Trophoblast cell (in vitro differentiated cells and primary cell): ENCODE data around the gene RBM17.

Experiments used
- DNase-seq, 2 donors: peaks; one replicate each; pipeline ENCODE4 v3.0.0-alpha.2; 2016
- H2AFZ ChIP-seq: 2 replicates; pipeline ENCODE4 v1.6.1; 2013; ENCODE audit warnings: low read length, moderate library complexity, mild to moderate bottlenecking; ENCODE audit not compliant: insufficient read depth, poor library complexity
- H2AK5ac ChIP-seq: 2 replicates; pipeline ENCODE4 v1.6.1; 2013; ENCODE audit warnings: mild to moderate bottlenecking, low read length
- H2BK120ac ChIP-seq: 2 replicates; pipeline ENCODE4 v1.6.1; 2013; ENCODE audit warnings: low read length, mild to moderate bottlenecking, moderate library complexity; ENCODE audit not compliant: insufficient read depth, poor library complexity
- H2BK12ac ChIP-seq: 2 replicates; pipeline ENCODE4 v1.6.1; 2013; ENCODE audit warnings: mild to moderate bottlenecking, low read length, moderate library complexity
- H2BK5ac ChIP-seq: 2 replicates; pipeline ENCODE4 v1.6.1; 2013; ENCODE audit warnings: low read length, low read depth, moderate library complexity, mild to moderate bottlenecking; ENCODE audit not compliant: poor library complexity
- H3K14ac ChIP-seq: 2 replicates; pipeline ENCODE4 v1.6.1; 2013; ENCODE audit warnings: mild to moderate bottlenecking, low read length
- H3K18ac ChIP-seq: 2 replicates; pipeline ENCODE4 v1.6.1; 2013; ENCODE audit warnings: mild to moderate bottlenecking, low read length
- H3K23ac ChIP-seq: 2 replicates; pipeline ENCODE4 v1.6.1; 2013; ENCODE audit warnings: low read length
- H3K27ac ChIP-seq: 2 replicates; pipeline ENCODE4 v1.5.1; 2013; ENCODE audit warnings: low read depth, mild to moderate bottlenecking, inconsistent platforms, low read length, moderate library complexity
- H3K27me3 ChIP-seq: 2 replicates; pipeline ENCODE4 v1.6.1; 2013; ENCODE audit warnings: inconsistent platforms, mild to moderate bottlenecking, low read length, moderate library complexity; ENCODE audit not compliant: insufficient read depth
- H3K36me3 ChIP-seq, 2 experiments: 1 replicate in 1 of 2; 2 replicates in 1 of 2; pipeline ENCODE4 v1.6.1; 2013; ENCODE audit warnings: low read length in 2 of 2, mild to moderate bottlenecking in 2 of 2, moderate library complexity in 1 of 2; ENCODE audit not compliant: insufficient read depth in 2 of 2, control insufficient read depth in 1 of 2
- H3K4ac ChIP-seq: 2 replicates; pipeline ENCODE4 v1.6.1; 2013; ENCODE audit warnings: low read depth, mild to moderate bottlenecking, low read length, moderate library complexity
- H3K4me1 ChIP-seq, 2 experiments: 1 replicate in 1 of 2; 2 replicates in 1 of 2; pipeline ENCODE4 v1.6.1; 2013; ENCODE audit warnings: low read length in 2 of 2, mild to moderate bottlenecking in 2 of 2, moderate library complexity in 1 of 2; ENCODE audit not compliant: insufficient read depth in 2 of 2, control insufficient read depth in 1 of 2
- H3K4me2 ChIP-seq: 2 replicates; pipeline ENCODE4 v1.6.1; 2013; ENCODE audit warnings: inconsistent platforms, mild to moderate bottlenecking, low read length, moderate library complexity
- H3K4me3 ChIP-seq: 2 replicates; pipeline ENCODE4 v1.5.1; 2013; ENCODE audit warnings: mild to moderate bottlenecking, low read depth, low read length, inconsistent platforms
- H3K79me1 ChIP-seq: one replicate; pipeline ENCODE4 v1.6.1; 2013; ENCODE audit warnings: low read length
- H3K79me2 ChIP-seq: 2 replicates; pipeline ENCODE4 v1.6.1; 2013; ENCODE audit warnings: low read length, mild to moderate bottlenecking; ENCODE audit not compliant: control insufficient read depth, insufficient read depth, poor library complexity
- H3K9ac ChIP-seq: 2 replicates; pipeline ENCODE4 v1.6.1; 2013; ENCODE audit warnings: mild to moderate bottlenecking, low read length
- H3K9me3 ChIP-seq: 2 replicates; pipeline ENCODE4 v1.6.1; 2013; ENCODE audit warnings: low read depth, mild to moderate bottlenecking, control low read depth, inconsistent platforms, low read length; ENCODE audit not compliant: insufficient read depth
- H4K12ac ChIP-seq: 2 replicates; pipeline ENCODE4 v1.6.1; 2013; ENCODE audit warnings: low read depth, mild to moderate bottlenecking, low read length, moderate library complexity
- H4K8ac ChIP-seq: 2 replicates; pipeline ENCODE4 v1.6.1; 2013; ENCODE audit warnings: low read depth, mild to moderate bottlenecking, low read length, moderate library complexity
- H4K91ac ChIP-seq: one replicate; pipeline ENCODE4 v1.6.1; 2013; ENCODE audit warnings: low read depth, mild to moderate bottlenecking, low read length, moderate library complexity
- WGBS: extraction: QIAGEN DNeasy Blood & Tissue Kit; methylation state at CpG from one replicate; pipeline ENCODE4 v1.1.7; 2013; ENCODE audit warnings: missing lambda C conversion rate; ENCODE audit not compliant: insufficient read length, insufficient coverage; ENCODE audit errors: extremely low coverage; 5-methylcytosine and 5-hydroxymethylcytosine counted together

The RBM17 gene

DNA sequence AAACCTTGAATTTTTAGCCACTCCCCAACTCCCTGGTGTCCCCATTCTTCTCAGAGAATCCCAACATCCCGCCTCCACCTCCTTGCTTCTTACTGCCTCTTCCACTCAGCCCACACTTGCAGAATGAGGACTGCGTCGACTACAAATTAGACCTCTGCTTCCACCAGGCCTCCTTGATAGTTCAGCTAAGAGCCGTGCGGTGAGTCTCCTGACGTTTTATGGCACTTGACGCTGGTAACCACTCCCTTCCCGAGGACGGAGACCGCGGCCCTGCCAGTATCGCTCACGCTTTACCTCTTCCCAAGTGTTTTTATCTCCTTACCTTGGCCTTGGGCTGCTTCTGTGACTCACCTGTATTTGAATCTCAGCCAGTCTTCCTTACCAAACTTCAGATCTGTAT is 31.1 kb downstream of the RBM17 start:
- no peak overlapping the region for H3K4ac ChIP-seq
- H3K79me1 ChIP-seq: no peaks in the 10 kb centered on the region
- no peak overlapping the region for H3K9ac ChIP-seq
- no peak overlapping the region for H4K8ac ChIP-seq
- peak; percentile 28 to 36 for DNase-seq
- H3K4me3 ChIP-seq: no peak overlapping the region
- H3K23ac ChIP-seq: no peak overlapping the region
- H2BK120ac ChIP-seq: no peak overlapping the region
- no peak overlapping the region for H2AK5ac ChIP-seq
- H3K27ac ChIP-seq: no peak overlapping the region
- no peaks in the 10 kb centered on the region for H3K9me3 ChIP-seq
- no peak overlapping the region for H2BK12ac ChIP-seq
- H4K12ac ChIP-seq: no peak overlapping the region
- no peak overlapping the region for H3K14ac ChIP-seq
- H3K4me2 ChIP-seq: no peak overlapping the region
- H2AFZ ChIP-seq: no peak overlapping the region
- no peak overlapping the region for H2BK5ac ChIP-seq
- H3K79me2 ChIP-seq: no peaks in the 10 kb centered on the region
- H3K27me3 ChIP-seq: no peaks in the 10 kb centered on the region
- H3K18ac ChIP-seq: no peak overlapping the region
- H4K91ac ChIP-seq: no peak overlapping the region
- peaks cover 0 to 4% of the 10 kb centered on the region in 2 experiments for H3K36me3 ChIP-seq
- H3K4me1 ChIP-seq: no peaks in the 10 kb centered on the region
- WGBS: no CpG with 5 or more reads among the region's 13 CpGs

DNA sequence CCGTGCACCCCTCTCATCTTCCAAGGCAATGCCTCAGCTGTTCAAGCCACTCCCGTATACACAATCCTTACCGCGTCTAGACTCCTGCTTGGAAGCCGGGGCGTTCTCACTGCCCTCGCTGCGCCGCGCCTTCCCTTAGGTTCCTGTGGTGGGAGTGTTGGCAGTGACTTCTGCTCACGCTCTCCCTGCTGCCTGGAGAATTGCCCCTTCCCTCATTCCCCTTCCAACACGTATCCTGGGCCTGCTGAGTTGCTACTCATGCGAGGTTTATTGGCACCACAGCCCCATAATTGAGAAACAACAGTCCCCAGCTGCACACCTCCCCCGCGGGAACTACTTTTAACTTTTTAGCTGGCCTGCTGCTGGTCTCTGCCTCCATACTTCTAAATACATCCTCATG is 31.9 kb downstream of the RBM17 start:
- Histone ChIP-seq H3K4me3 (no peak overlapping the region), H3K36me3 (peaks cover 0 to 1% of the 10 kb centered on the region in 2 experiments), H3K9me3 (no peaks in the 10 kb centered on the region), H4K12ac (no peak overlapping the region), H3K27ac (no peak overlapping the region), H3K79me2 (no peaks in the 10 kb centered on the region), H3K23ac (no peak overlapping the region), H3K18ac (no peak overlapping the region), H3K4me1 (no peaks in the 10 kb centered on the region), H2AFZ (no peak overlapping the region), H3K79me1 (no peaks in the 10 kb centered on the region), H2BK12ac (no peak overlapping the region), H3K4me2 (no peak overlapping the region), H2BK5ac (no peak overlapping the region), H3K4ac (no peak overlapping the region), H4K91ac (no peak overlapping the region), H2BK120ac (no peak overlapping the region), H3K27me3 (no peaks in the 10 kb centered on the region), H2AK5ac (no peak overlapping the region), H3K14ac (no peak overlapping the region), H4K8ac (no peak overlapping the region), H3K9ac (no peak overlapping the region)
- no peak for DNase-seq
- WGBS: no CpG with 5 or more reads among the region's 15 CpGs

DNA sequence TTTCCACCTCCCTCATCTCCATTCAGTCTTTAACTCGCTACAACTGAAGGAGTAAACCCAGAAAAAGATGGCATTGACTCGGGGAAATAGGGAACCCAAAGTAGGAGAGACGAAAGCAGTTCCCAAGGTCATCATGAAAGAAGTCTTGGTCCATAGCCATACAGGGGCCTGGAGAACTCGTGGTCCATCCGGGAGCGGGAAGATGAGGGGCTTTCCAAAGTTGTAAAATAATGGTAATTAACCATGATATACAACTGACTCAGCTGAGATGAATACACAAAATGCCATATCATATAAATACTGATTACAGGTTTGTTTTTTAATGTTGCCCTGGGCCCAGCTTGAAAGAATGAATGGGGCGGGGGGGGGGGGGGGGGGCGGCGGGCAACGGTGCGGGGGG is 32.3 kb downstream of the RBM17 start:
- Histone ChIP-seq H3K27me3 (no peaks in the 10 kb centered on the region), H2BK5ac (no peak overlapping the region), H2AK5ac (no peak overlapping the region)

DNA sequence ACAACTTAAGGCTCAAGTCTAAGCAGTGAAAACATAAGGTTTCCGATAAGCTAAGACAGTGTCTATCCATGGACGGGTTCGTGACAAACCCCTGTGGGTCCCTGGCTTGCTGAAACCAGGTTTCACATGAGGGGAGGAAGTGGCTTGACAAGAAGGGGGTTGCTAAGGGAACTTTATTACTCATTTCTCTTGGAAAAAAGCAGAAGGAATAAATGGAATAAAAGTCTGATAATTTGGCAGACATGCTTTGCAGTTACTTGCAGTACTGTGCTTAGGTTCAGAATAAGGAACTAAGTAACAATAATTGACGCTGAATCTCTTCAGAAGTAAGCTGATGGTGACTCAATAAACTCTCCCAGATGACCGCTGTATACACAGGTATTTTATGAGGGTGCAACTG is 34.7 kb downstream of the RBM17 start:
- H3K4me2 ChIP-seq: no peak overlapping the region
- H4K8ac ChIP-seq: no peak overlapping the region
- no peaks in the 10 kb centered on the region for H3K36me3 ChIP-seq
- no peak overlapping the region for H2BK120ac ChIP-seq
- no peak overlapping the region for H2BK12ac ChIP-seq
- H4K12ac ChIP-seq: no peak overlapping the region
- DNase-seq: peak in 1 of 2 donors; percentile 31
- no CpG with 5 or more reads among the region's 5 CpGs for WGBS
- no peak overlapping the region for H3K14ac ChIP-seq
- no peaks in the 10 kb centered on the region for H3K79me2 ChIP-seq
- H3K4me1 ChIP-seq: no peaks in the 10 kb centered on the region
- no peaks in the 10 kb centered on the region for H3K27me3 ChIP-seq
- H3K4ac ChIP-seq: no peak overlapping the region
- H4K91ac ChIP-seq: no peak overlapping the region
- no peak overlapping the region for H2AFZ ChIP-seq
- no peaks in the 10 kb centered on the region for H3K79me1 ChIP-seq
- H3K9ac ChIP-seq: no peak overlapping the region
- no peak overlapping the region for H2BK5ac ChIP-seq
- H3K27ac ChIP-seq: no peak overlapping the region
- H3K4me3 ChIP-seq: no peak overlapping the region
- no peak overlapping the region for H3K18ac ChIP-seq
- H3K23ac ChIP-seq: no peak overlapping the region
- H3K9me3 ChIP-seq: no peaks in the 10 kb centered on the region
- H2AK5ac ChIP-seq: no peak overlapping the region

More for the DNA sequence above, 32.3 kb downstream of the RBM17 start:
- Histone ChIP-seq H4K8ac (no peak overlapping the region), H3K23ac (no peak overlapping the region), H3K79me2 (no peaks in the 10 kb centered on the region), H4K91ac (no peak overlapping the region), H3K14ac (no peak overlapping the region), H3K18ac (no peak overlapping the region), H3K4me1 (no peaks in the 10 kb centered on the region), H3K9me3 (no peaks in the 10 kb centered on the region), H3K9ac (no peak overlapping the region), H3K36me3 (peaks cover 0 to 1% of the 10 kb centered on the region in 2 experiments), H2AFZ (no peak overlapping the region), H3K4me2 (no peak overlapping the region), H3K4me3 (no peak overlapping the region), H3K4ac (no peak overlapping the region), H2BK12ac (no peak overlapping the region), H3K79me1 (no peaks in the 10 kb centered on the region), H3K27ac (no peak overlapping the region), H2BK120ac (no peak overlapping the region), H4K12ac (no peak overlapping the region)
- WGBS: no CpG with 5 or more reads among the region's 11 CpGs
- DNase-seq: no peak
